ENCODE data around the gene DECR2. TPM values are rescaled to one million over a fixed set of nuclear protein-coding genes. Genes with fewer than 3 reads are reported as not detected.
"Not testable (repeated sequence)": the region's sequence is repeated elsewhere in the genome, so short reads cannot be mapped to it uniquely, and the experiment has no call there.

Gene DECR2
- total and polyA plus RNA-seq, 2 donors from 2014 or later = 23.8 to 58.9 TPM

DNA sequence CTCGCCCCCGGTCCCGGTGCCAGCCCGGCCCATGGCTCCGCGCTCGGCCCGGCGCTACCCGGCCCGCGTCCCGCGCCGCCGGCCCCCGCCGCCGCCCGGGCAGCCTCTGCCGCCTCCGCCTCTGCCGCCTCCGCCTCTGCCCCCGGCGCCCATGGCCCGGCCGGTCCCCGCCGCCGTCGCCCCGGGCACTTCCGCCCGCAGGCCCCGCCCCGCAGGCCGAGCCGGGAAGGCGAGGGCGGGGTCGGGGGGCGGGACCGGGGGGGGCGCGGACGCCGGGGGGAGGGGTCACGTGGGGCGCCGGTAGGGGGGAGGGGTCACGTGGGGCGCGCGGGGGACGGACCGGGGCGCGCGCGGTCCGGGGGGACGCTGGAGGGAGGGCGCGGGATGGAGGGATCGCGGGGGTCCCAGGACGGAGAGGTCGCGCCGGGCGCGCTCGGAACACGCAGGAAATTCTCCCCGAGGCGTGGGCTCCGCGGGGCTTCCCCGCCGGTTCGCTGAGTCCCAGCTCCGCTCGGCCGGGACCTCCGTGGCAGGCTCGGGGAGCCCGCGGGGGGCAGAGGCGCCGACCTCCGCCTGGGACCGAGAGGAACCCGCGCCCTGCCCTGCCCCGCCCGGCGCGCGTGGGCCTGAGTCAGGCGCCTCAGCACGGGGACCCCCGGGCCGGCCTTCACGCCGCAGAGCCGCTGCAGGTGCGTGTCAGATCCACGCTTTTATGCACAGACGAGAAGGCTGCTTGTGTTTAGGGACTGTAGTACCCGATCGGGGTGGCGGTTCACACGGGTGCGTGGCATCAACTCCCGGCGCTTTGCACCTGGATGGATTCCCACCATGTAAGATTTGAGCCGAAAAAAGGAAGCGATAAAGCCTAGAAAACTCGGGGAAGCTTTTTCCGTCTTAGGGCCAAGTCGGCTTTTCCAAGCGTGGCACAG lies 19.6 kb upstream of the DECR2 start, which contains the start of gene PGAP6:
Gene PGAP6, minus strand, starts transcription at position 190 of the 929 bp plus-strand sequence. Its CDS starts 157 bp downstream, at position 33.
- Histone ChIP-seq H3K4me1 (ENCODE audit: control insufficient read depth in 2 of 3, insufficient read depth in 2 of 3, low read depth in 1 of 3, low read length in 3 of 3) (peaks cover 0 to 32% (median 0%) of the 10 kb centered on the region in 3 donors), H3K36me3 (ENCODE audit: control insufficient read depth in 2 of 3, insufficient read depth in 3 of 3, low read length in 3 of 3) (no peaks in the 10 kb centered on the region), H3K27ac (ENCODE audit: low read depth in 2 of 2, low read length in 2 of 2) (peak within 1 kb of the TSS; percentile 89 to 95), H3K27me3 (ENCODE audit: control insufficient read depth, insufficient read depth, low read length) (no peaks in the 10 kb centered on the region), H3K9me3 (ENCODE audit: control insufficient read depth in 2 of 3, insufficient read depth in 1 of 3, low read length in 3 of 3) (no peaks in the 10 kb centered on the region), H3K9ac (ENCODE audit: low read length in 3 of 3) (peak within 1 kb of the TSS in 2 of 3 donors; percentile 81 to 87), H3K4me3 (ENCODE audit: low read length in 3 of 3) (peak within 1 kb of the TSS; percentile 57 to 81 (median 77))
- TF ChIP-seq, protein P1, sequence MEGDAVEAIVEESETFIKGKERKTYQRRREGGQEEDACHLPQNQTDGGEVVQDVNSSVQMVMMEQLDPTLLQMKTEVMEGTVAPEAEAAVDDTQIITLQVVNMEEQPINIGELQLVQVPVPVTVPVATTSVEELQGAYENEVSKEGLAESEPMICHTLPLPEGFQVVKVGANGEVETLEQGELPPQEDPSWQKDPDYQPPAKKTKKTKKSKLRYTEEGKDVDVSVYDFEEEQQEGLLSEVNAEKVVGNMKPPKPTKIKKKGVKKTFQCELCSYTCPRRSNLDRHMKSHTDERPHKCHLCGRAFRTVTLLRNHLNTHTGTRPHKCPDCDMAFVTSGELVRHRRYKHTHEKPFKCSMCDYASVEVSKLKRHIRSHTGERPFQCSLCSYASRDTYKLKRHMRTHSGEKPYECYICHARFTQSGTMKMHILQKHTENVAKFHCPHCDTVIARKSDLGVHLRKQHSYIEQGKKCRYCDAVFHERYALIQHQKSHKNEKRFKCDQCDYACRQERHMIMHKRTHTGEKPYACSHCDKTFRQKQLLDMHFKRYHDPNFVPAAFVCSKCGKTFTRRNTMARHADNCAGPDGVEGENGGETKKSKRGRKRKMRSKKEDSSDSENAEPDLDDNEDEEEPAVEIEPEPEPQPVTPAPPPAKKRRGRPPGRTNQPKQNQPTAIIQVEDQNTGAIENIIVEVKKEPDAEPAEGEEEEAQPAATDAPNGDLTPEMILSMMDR (IDR thresholded peaks at IDR 0.05; ENCODE audit: borderline replicate concordance, extremely low read depth, insufficient read depth) = no peak
- intact Hi-C loops (cut with DNase I) = no loop called here
- FAIRE-seq (no peak), DNase-seq (peak in 3 of 5 donors; percentile 35 to 86 (median 73))

DNA sequence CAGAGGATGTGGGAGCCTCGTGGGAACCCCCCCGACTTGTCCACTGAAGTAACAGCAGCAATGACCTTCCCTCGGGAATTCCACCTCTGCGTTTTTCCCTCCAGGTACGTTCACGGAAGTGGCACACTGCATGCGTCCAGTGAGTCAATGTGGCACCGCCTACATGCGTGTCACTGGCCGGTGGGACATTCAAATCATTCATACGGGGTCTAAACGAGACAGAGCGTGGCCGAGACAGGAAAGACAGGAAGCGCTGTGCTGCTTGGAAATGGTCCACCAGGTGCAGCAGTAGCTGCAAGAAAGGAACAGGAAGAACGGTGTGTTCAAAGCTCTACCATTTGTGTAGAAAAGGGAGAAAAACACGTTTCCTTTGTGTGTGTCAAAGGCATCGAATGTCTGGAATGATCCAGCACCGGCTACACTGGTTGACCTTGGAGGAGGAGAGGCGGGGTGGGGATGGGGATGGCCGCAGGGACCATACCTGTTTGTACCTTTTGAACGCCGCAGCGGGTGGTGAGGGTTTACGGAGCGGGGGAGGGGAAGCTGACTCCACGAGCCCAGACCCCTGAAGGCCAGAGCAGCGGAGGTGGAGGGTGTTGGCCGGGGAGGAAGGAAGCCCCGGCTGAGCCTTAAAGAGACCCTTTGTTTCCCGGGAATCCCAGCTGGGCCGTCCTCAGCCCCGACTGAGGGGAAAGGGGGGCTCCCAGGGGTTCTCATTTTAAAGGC lies 18.2 kb upstream of the DECR2 start:
- DNase-seq = peak; percentile 78 to 92 (median 82)
- no peaks in the 10 kb centered on the region for H3K36me3 ChIP-seq (ENCODE audit: control insufficient read depth in 2 of 3, insufficient read depth in 3 of 3, low read length in 3 of 3)
- H3K4me1 ChIP-seq (ENCODE audit: control insufficient read depth in 2 of 3, insufficient read depth in 2 of 3, low read depth in 1 of 3, low read length in 3 of 3) = peaks cover 0 to 32% (median 3%) of the 10 kb centered on the region in 3 donors
- no peaks in the 10 kb centered on the region for H3K9me3 ChIP-seq (ENCODE audit: control insufficient read depth in 2 of 3, insufficient read depth in 1 of 3, low read length in 3 of 3)
- no peak for FAIRE-seq
- H3K27ac ChIP-seq (ENCODE audit: low read depth in 2 of 2, low read length in 2 of 2) = peak overlapping the region; percentile 89 to 95
- TF ChIP-seq, protein P1 (IDR thresholded peaks at IDR 0.05; ENCODE audit: borderline replicate concordance, extremely low read depth, insufficient read depth) = no peak
- peak overlapping the region; percentile 1 to 81 (median 48) for H3K4me3 ChIP-seq (ENCODE audit: low read length in 3 of 3)
- intact Hi-C loops (cut with DNase I) = no loop called here
- no peaks in the 10 kb centered on the region for H3K27me3 ChIP-seq (ENCODE audit: control insufficient read depth, insufficient read depth, low read length)
- peak overlapping the region in 1 of 3 donors; percentile 81 for H3K9ac ChIP-seq (ENCODE audit: low read length in 3 of 3)

DNA sequence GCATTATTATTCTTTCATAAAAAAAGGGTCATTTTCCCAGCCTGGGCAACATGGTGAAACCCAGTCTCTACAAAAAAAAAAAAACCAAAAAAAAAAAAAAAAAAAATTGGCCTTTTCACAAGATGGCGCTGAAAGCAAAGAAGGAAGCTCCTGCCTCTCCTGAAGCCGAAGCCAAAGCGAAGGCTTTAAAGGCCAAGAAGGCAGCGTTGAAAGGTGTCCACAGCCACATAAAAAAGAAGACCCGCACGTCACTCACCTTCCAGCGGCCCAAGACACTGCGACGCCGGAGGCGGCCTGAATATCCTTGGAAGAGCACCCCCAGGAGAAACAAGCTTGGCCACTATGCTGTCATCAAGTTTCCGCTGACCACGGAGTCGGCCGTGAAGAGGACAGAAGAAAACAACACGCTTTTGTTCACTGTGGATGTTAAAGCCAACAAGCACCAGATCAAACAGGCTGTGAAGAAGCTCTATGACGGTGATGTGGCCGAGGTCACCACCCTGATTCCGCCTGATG lies 15.0 kb upstream of the DECR2 start:
- Histone ChIP-seq H3K9ac (ENCODE audit: low read length in 3 of 3) (no peak overlapping the region), H3K36me3 (ENCODE audit: control insufficient read depth in 2 of 3, insufficient read depth in 3 of 3, low read length in 3 of 3) (no peaks in the 10 kb centered on the region), H3K4me1 (ENCODE audit: control insufficient read depth in 2 of 3, insufficient read depth in 2 of 3, low read depth in 1 of 3, low read length in 3 of 3) (peaks cover 0 to 13% (median 3%) of the 10 kb centered on the region in 3 donors), H3K9me3 (ENCODE audit: control insufficient read depth in 2 of 3, insufficient read depth in 1 of 3, low read length in 3 of 3) (no peaks in the 10 kb centered on the region), H3K27me3 (ENCODE audit: control insufficient read depth, insufficient read depth, low read length) (no peaks in the 10 kb centered on the region), H3K27ac (ENCODE audit: low read depth in 2 of 2, low read length in 2 of 2) (no peak overlapping the region), H3K4me3 (ENCODE audit: low read length in 3 of 3) (no peak overlapping the region)
- intact Hi-C loops (cut with DNase I) = no loop called here
- FAIRE-seq = no peak
- DNase-seq = peak in 1 of 5 donors; percentile 20
- TF ChIP-seq, protein P1 (IDR thresholded peaks at IDR 0.05; ENCODE audit: borderline replicate concordance, extremely low read depth, insufficient read depth) = no peak

DNA sequence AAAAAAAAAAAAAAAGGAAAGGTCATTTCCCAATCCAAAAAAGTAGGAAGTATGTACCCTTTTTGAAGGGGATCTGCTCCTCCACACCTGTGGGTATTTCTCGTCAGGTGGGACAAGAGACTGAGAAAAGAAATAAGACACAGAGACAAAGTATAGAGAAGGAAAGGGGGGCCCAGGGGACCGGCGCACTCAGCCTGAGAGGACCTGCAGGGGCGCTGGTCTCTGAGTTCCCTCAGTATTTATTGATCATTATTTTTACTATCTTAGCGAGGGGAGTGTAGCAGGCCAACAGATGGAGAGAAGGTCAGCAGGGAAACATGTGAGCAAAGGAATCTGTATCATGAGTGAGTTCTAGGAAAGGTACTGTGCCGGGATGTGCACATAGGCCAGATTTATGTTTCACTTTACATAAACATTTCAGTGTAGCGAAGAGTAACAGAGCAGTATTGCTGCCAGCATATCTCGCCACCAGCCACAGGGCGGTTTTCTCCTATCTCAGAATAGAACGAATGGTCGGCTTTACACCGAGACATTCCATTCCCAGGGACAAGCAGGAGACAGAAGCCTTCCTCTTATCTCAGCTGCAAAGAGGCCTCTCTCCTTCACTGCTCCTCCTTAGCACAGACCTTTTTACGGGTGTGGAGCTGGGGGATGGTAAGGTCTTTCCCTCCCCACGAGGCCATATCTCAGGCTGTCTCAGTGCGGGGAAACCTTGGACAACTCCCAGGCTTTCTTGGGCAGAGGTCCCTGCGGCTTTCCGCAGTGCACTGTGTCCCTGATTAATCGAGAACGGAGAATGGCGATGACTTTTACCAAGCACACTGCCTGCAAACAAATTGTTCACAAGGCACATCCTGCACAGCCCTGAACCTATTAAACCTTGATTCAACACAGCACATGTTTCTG lies 13.7 kb upstream of the DECR2 start:
- H3K9me3 ChIP-seq (ENCODE audit: control insufficient read depth in 2 of 3, insufficient read depth in 1 of 3, low read length in 3 of 3); H3K27ac ChIP-seq (ENCODE audit: low read depth in 2 of 2, low read length in 2 of 2); H3K27me3 ChIP-seq (ENCODE audit: control insufficient read depth, insufficient read depth, low read length); FAIRE-seq; H3K36me3 ChIP-seq (ENCODE audit: control insufficient read depth in 2 of 3, insufficient read depth in 3 of 3, low read length in 3 of 3); intact Hi-C loops (cut with DNase I); H3K4me3 ChIP-seq (ENCODE audit: low read length in 3 of 3); H3K9ac ChIP-seq (ENCODE audit: low read length in 3 of 3): not testable (repeated sequence)
- peak in 2 of 5 donors; percentile 31 to 63 for DNase-seq
- H3K4me1 ChIP-seq (ENCODE audit: control insufficient read depth in 2 of 3, insufficient read depth in 2 of 3, low read depth in 1 of 3, low read length in 3 of 3) = peaks cover 0 to 13% (median 3%) of the 10 kb centered on the region in 3 donors

Measured in kidney (tissue), 14 donors.